ENCODE results near the gene PSME2. TPM values are rescaled to one million over a fixed set of nuclear protein-coding genes. Genes with fewer than 3 reads are reported as not detected.

Gene PSME2
- total and polyA plus RNA-seq, 7 donors, result 30.1 to 179 (median 76.4) TPM

GRCh38 chr14:24177891-24178290, 31.5 kb upstream of the PSME2 start:
- WGBS, 3 donors, result 84 to 89% (median 84%) methylated on average over 14 of the region's 14 CpGs
- intact Hi-C loops (cut with DNase I), result no loop called here
- Histone ChIP-seq H3K36me3 (ENCODE audit: insufficient read depth in 1 of 2, low read depth in 1 of 2) (peaks cover 0 to 65% of the 10 kb centered on the region in 2 donors), H3K27ac (no peak overlapping the region), H3K27me3 (ENCODE audit: insufficient read depth in 3 of 3, low read length in 2 of 3) (peaks cover 0 to under 1% (median 0%) of the 10 kb centered on the region in 3 donors), H3K9me3 (no peaks in the 10 kb centered on the region), H3K4me3 (no peak overlapping the region), H3K4me1 (peaks cover 20% of the 10 kb centered on the region)
- ATAC-seq (no peak), DNase-seq (peak in 1 of 2 donors; percentile 36)
- no peak for TF ChIP-seq CTCF (IDR thresholded peaks at IDR 0.05)

- intact Hi-C loops (cut with DNase I), result no loop called here
- Histone ChIP-seq H3K4me3 (no peak overlapping the region), H3K27ac (no peak overlapping the region), H3K9me3 (no peaks in the 10 kb centered on the region), H3K36me3 (ENCODE audit: insufficient read depth in 1 of 2, low read depth in 1 of 2) (peaks cover 0 to 58% of the 10 kb centered on the region in 2 donors), H3K27me3 (ENCODE audit: insufficient read depth in 3 of 3, low read length in 2 of 3) (peaks cover 0 to 7% (median 0%) of the 10 kb centered on the region in 3 donors), H3K4me1 (peaks cover 21% of the 10 kb centered on the region)
- no peak for TF ChIP-seq CTCF (IDR thresholded peaks at IDR 0.05)
- WGBS, 3 donors, result 86 to 90% (median 88%) methylated on average over 12 of the region's 12 CpGs
- no peak for ATAC-seq
- DNase-seq, result peak in 1 of 2 donors; percentile 32
Observed at GRCh38 chr14:24177041-24177825, 30.8 kb upstream of the PSME2 start.

GRCh38 chr14:24176599-24176998, 30.2 kb upstream of the PSME2 start:
- Histone ChIP-seq H3K4me3 (no peak overlapping the region), H3K27me3 (ENCODE audit: insufficient read depth in 3 of 3, low read length in 2 of 3) (peaks cover 0 to 14% (median 0%) of the 10 kb centered on the region in 3 donors), H3K36me3 (ENCODE audit: insufficient read depth in 1 of 2, low read depth in 1 of 2) (peaks cover 0 to 52% of the 10 kb centered on the region in 2 donors), H3K27ac (no peak overlapping the region), H3K9me3 (no peaks in the 10 kb centered on the region), H3K4me1 (peaks cover 27% of the 10 kb centered on the region)
- no peak for ATAC-seq
- intact Hi-C loops (cut with DNase I), result no loop called here
- TF ChIP-seq CTCF (IDR thresholded peaks at IDR 0.05), result no peak
- 86 to 94% (median 90%) methylated on average over 5 of the region's 5 CpGs for WGBS, 3 donors
- DNase-seq, result peak in 1 of 2 donors; percentile 16

GRCh38 chr14:24172871-24173281, 26.5 kb upstream of the PSME2 start:
- DNase-seq (peak in 1 of 2 donors; percentile 47), ATAC-seq (peak; percentile 9 to 50 (median 34))
- peaks cover 0 to 36% (median 0%) of the 10 kb centered on the region in 3 donors for H3K27me3 ChIP-seq (ENCODE audit: insufficient read depth in 3 of 3, low read length in 2 of 3)
- H3K9me3 ChIP-seq, result no peaks in the 10 kb centered on the region
- peaks cover 0 to 16% of the 10 kb centered on the region in 2 donors for H3K36me3 ChIP-seq (ENCODE audit: insufficient read depth in 1 of 2, low read depth in 1 of 2)
- no peak overlapping the region for H3K27ac ChIP-seq
- intact Hi-C loops (cut with DNase I), result no loop called here
- WGBS, 3 donors, result 41 to 47% (median 44%) methylated on average over 20 of the region's 20 CpGs
- no peak overlapping the region for H3K4me3 ChIP-seq
- H3K4me1 ChIP-seq, result peaks cover 11% of the 10 kb centered on the region
- no peak for TF ChIP-seq CTCF (IDR thresholded peaks at IDR 0.05)
